ENCODE measurements around the gene ATG7.

The ATG7 gene

GRCh38 chr3:11384074-11384473 lies 111.9 kb downstream of the ATG7 start:
- H3K4me1 ChIP-seq (ENCODE audit: low read length), result no peaks in the 10 kb centered on the region
- H3K9me2 ChIP-seq (replicated peaks; ENCODE audit: insufficient read depth, low read length), result no peaks in the 10 kb centered on the region
- H3F3A ChIP-seq (ENCODE audit: insufficient read depth, low read length), result no peaks in the 10 kb centered on the region
- H3K9ac ChIP-seq (ENCODE audit: low read length), result no peak overlapping the region
- no peak overlapping the region for H2AFZ ChIP-seq (ENCODE audit: low read length)
- TF ChIP-seq EZH2 (optimal IDR thresholded peaks at IDR 0.05; ENCODE audit: low read depth, low read length) (no peak), EZH2phosphoT487 (IDR thresholded peaks at IDR 0.05; ENCODE audit: low read length) (no peak), CTCF (IDR thresholded peaks at IDR 0.05; ENCODE audit: low read length) (no peak)
- no peaks in the 10 kb centered on the region for H3K27me3 ChIP-seq (replicated peaks; ENCODE audit: insufficient read depth, low read length)
- no peak overlapping the region for H3K4me2 ChIP-seq (ENCODE audit: low read depth, low read length)
- no peaks in the 10 kb centered on the region for H3K36me3 ChIP-seq (replicated peaks; ENCODE audit: insufficient read depth, low read length)
- no peak for DNase-seq
- no peaks in the 10 kb centered on the region for H3K9me3 ChIP-seq (replicated peaks; ENCODE audit: insufficient read depth, low read length)
- no peak overlapping the region for H3K4me3 ChIP-seq (ENCODE audit: low read length)
- H4K20me1 ChIP-seq (ENCODE audit: insufficient read depth, low read length), result no peaks in the 10 kb centered on the region
- H3K79me2 ChIP-seq (ENCODE audit: low read length), result no peaks in the 10 kb centered on the region
- no peak overlapping the region for H3K27ac ChIP-seq (ENCODE audit: low read length)

- Histone ChIP-seq H3K9me3 (replicated peaks; ENCODE audit: insufficient read depth, low read length) (no peaks in the 10 kb centered on the region), H4K20me1 (ENCODE audit: insufficient read depth, low read length) (no peaks in the 10 kb centered on the region), H3K4me3 (ENCODE audit: low read length) (no peak overlapping the region), H3K79me2 (ENCODE audit: low read length) (no peaks in the 10 kb centered on the region), H3K4me1 (ENCODE audit: low read length) (no peaks in the 10 kb centered on the region), H3F3A (ENCODE audit: insufficient read depth, low read length) (no peaks in the 10 kb centered on the region), H3K27me3 (replicated peaks; ENCODE audit: insufficient read depth, low read length) (no peaks in the 10 kb centered on the region), H3K36me3 (replicated peaks; ENCODE audit: insufficient read depth, low read length) (no peaks in the 10 kb centered on the region), H3K9me2 (replicated peaks; ENCODE audit: insufficient read depth, low read length) (no peaks in the 10 kb centered on the region), H3K27ac (ENCODE audit: low read length) (no peak overlapping the region), H3K4me2 (ENCODE audit: low read depth, low read length) (no peak overlapping the region), H2AFZ (ENCODE audit: low read length) (no peak overlapping the region), H3K9ac (ENCODE audit: low read length) (no peak overlapping the region)
- TF ChIP-seq EZH2phosphoT487 (IDR thresholded peaks at IDR 0.05; ENCODE audit: low read length) (no peak), EZH2 (optimal IDR thresholded peaks at IDR 0.05; ENCODE audit: low read depth, low read length) (no peak), CTCF (IDR thresholded peaks at IDR 0.05; ENCODE audit: low read length) (no peak)
- DNase-seq, result no peak
Measured at GRCh38 chr3:11385326-11385725, 113.1 kb downstream of the ATG7 start.

DNA sequence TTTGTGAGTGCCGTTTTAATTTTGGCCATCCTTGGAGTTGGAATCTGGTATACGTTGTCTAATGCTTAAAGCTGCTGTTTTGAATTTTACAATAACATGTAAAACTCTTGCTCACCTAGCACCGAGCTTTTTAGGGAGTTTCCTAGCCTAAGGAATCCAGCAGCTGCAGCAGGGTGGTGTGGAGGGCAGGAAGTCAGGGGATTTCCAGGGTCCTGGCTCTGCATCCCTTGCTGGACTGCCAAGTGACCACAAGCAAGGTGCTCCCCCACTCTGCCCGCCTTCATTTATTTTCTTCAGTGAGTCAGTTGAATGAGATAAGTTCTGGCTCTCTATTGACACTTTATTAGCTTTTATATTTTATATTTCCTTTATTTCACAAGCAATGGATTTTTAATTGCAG lies 113.7 kb downstream of the ATG7 start:
- Histone ChIP-seq H3K4me1 (ENCODE audit: low read length) (no peaks in the 10 kb centered on the region), H2AFZ (ENCODE audit: low read length) (no peak overlapping the region), H3K27me3 (replicated peaks; ENCODE audit: insufficient read depth, low read length) (no peaks in the 10 kb centered on the region), H3K9me2 (replicated peaks; ENCODE audit: insufficient read depth, low read length) (no peaks in the 10 kb centered on the region), H3K4me3 (ENCODE audit: low read length) (no peak overlapping the region), H3K36me3 (replicated peaks; ENCODE audit: insufficient read depth, low read length) (no peaks in the 10 kb centered on the region), H3K4me2 (ENCODE audit: low read depth, low read length) (no peak overlapping the region), H3K9me3 (replicated peaks; ENCODE audit: insufficient read depth, low read length) (no peaks in the 10 kb centered on the region), H4K20me1 (ENCODE audit: insufficient read depth, low read length) (no peaks in the 10 kb centered on the region), H3K9ac (ENCODE audit: low read length) (no peak overlapping the region), H3K79me2 (ENCODE audit: low read length) (no peaks in the 10 kb centered on the region), H3F3A (ENCODE audit: insufficient read depth, low read length) (no peaks in the 10 kb centered on the region), H3K27ac (ENCODE audit: low read length) (no peak overlapping the region)
- TF ChIP-seq EZH2phosphoT487 (IDR thresholded peaks at IDR 0.05; ENCODE audit: low read length), result no peak
- no peak for TF ChIP-seq EZH2 (optimal IDR thresholded peaks at IDR 0.05; ENCODE audit: low read depth, low read length)
- TF ChIP-seq CTCF (IDR thresholded peaks at IDR 0.05; ENCODE audit: low read length), result no peak
- no peak for DNase-seq

Measured in MM.1S (cell line).